GM12891 (cell line): ENCODE results near the gene GDF2. TPM values are rescaled to one million over a fixed set of nuclear protein-coding genes. Genes with fewer than 3 reads are reported as not detected.

ENCODE experiments used
- DNase-seq: peaks from one replicate; pipeline ENCODE4 v3.0.0; 2011; ENCODE audit warnings: low spot score; ENCODE audit not compliant: insufficient read length
- FAIRE-seq: peaks from 2 replicates; lab custom pipeline; 2011; peaks lifted over from hg19 to GRCh38; lab: Jason Lieb, UNC
- PAX5 ChIP-seq: IDR thresholded peaks from 2 replicates; pipeline ENCODE4 v1.6.1; 2011; ENCODE audit warnings: low read length, moderate library complexity, mild to moderate bottlenecking; ENCODE audit not compliant: insufficient read depth, severe bottlenecking
- POLR2A ChIP-seq: IDR thresholded peaks from 2 replicates; pipeline ENCODE4 v1.6.1; 2011; ENCODE audit warnings: low read depth, low read length, control low read depth
- POLR2AphosphoS5 ChIP-seq: IDR thresholded peaks from 2 replicates; pipeline ENCODE4 v1.6.1; 2011; ENCODE audit warnings: low read depth, low read length, control low read depth
- POU2F2 ChIP-seq: IDR thresholded peaks from 2 replicates; pipeline ENCODE4 v1.6.1; 2011; ENCODE audit warnings: low read depth, mild to moderate bottlenecking, control low read depth, low read length, moderate library complexity
- SPI1 ChIP-seq: IDR thresholded peaks from 2 replicates; pipeline ENCODE4 v1.6.1; 2011; ENCODE audit warnings: low read depth, low read length, control low read depth
- TAF1 ChIP-seq: IDR thresholded peaks from 2 replicates; pipeline ENCODE4 v1.6.1; 2011; ENCODE audit warnings: low read depth, low read length, control low read depth
- polyA plus RNA-seq: library from polyadenylated mRNA; unstranded; fragments of >200 nt; gene quantifications from one replicate; pipeline ENCODE4 v1.2.1, GENCODE V29; 2012; ENCODE audit warnings: low read depth, missing spikeins, inconsistent platforms; ENCODE audit not compliant: missing spikeins

GDF2 gene
- polyA plus RNA-seq, result not detected

- no peak for TF ChIP-seq POLR2AphosphoS5
- no peak for TF ChIP-seq SPI1
- FAIRE-seq (no peak), DNase-seq (no peak)
These were observed at the start of gene GDF2 for GRCh38 chr10:47322300-47323061. GDF2 (plus strand) TSS chr10:47322454; CDS start chr10:47322669, 215 bp downstream.

- TF ChIP-seq SPI1 (no peak), TAF1 (no peak), POLR2AphosphoS5 (no peak), POU2F2 (no peak), PAX5 (no peak), POLR2A (no peak)
- DNase-seq, result no peak
- no peak for FAIRE-seq
These were observed 46.2 kb upstream of the GDF2 start for GRCh38 chr10:47276071-47276470.

- TF ChIP-seq TAF1, result no peak
- TF ChIP-seq POU2F2, result no peak
- TF ChIP-seq POLR2A, result no peak
- no peak for TF ChIP-seq PAX5
- no peak for TF ChIP-seq POLR2AphosphoS5
- no peak for TF ChIP-seq SPI1
- no peak for FAIRE-seq
- DNase-seq, result no peak
These were observed 45.5 kb upstream of the GDF2 start for GRCh38 chr10:47276576-47277351.

DNA sequence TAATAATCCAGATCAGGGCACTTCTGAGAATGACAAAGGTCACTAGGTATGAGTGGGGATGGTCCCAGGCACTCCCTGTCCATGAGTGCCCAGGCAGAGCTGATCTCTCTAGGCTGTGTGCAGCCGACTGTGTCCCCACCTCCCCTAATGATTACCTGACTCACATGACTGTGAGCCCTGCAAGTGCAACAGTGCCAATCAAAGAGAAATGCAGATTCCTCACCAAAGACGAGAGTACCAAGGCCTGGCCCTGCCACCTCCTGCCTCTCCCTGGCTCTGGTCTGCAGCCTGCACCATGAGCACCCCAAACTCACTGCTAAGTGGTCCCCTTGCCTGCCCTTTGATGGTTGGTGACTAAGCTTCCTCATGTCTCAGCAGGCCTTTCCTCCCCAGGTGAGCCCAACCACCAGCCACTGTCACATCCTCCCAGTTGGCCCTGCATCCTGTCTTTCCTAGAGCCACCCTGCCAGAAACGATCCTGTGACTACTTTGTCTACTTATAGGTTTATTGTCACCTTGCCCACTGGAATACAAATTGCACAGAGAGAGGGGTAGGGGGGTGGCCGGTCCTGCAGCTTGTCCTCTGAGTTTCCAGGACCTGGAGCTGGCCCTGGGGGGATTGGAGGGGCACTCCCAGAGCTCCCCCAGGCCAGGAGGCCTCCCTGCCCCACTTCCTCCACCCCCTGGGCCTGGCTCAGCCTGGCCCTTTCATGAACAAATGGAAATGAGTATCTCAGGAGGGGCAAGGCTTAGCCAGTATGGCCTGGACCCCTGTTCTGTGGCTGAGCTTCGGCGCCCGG is 44.7 kb upstream of the GDF2 start:
- FAIRE-seq, result no peak
- TF ChIP-seq POLR2A (no peak), SPI1 (no peak), POU2F2 (no peak), TAF1 (no peak), PAX5 (no peak), POLR2AphosphoS5 (no peak)

GRCh38 chr10:47278152-47278473 is 44.1 kb upstream of the GDF2 start:
- FAIRE-seq, result no peak
- DNase-seq, result no peak
- TF ChIP-seq POU2F2 (no peak), TAF1 (no peak), POLR2A (no peak)

More for the DNA sequence above, 44.7 kb upstream of the GDF2 start:
- no peak for DNase-seq

GRCh38 chr10:47278720-47279119 is 43.5 kb upstream of the GDF2 start:
- TF ChIP-seq POLR2AphosphoS5 (no peak), PAX5 (no peak), POLR2A (no peak), POU2F2 (no peak), SPI1 (no peak), TAF1 (no peak)
- DNase-seq, result no peak
- no peak for FAIRE-seq

DNA sequence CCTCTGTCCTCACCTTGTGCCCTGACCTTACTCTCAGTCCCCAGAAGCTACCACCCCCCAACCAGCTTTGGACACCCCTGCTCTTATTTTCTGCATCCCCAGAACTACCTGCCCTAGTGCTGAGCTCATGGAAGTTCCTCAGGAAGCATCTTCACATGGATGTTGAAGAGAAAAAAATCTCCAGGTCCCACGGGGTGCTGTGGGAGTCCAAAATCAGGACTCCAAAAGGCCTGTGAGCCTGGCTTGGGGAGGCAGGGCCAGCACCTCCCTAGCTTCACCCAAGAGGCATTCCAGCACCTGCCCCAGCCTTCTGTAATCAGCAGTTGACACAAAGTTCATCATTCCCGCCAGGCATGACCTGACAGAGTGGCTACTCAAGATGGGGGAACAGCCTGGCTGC is 43.0 kb upstream of the GDF2 start:
- no peak for DNase-seq
- no peak for FAIRE-seq
- TF ChIP-seq POLR2AphosphoS5 (no peak), TAF1 (no peak), PAX5 (no peak), POLR2A (no peak)

DNA sequence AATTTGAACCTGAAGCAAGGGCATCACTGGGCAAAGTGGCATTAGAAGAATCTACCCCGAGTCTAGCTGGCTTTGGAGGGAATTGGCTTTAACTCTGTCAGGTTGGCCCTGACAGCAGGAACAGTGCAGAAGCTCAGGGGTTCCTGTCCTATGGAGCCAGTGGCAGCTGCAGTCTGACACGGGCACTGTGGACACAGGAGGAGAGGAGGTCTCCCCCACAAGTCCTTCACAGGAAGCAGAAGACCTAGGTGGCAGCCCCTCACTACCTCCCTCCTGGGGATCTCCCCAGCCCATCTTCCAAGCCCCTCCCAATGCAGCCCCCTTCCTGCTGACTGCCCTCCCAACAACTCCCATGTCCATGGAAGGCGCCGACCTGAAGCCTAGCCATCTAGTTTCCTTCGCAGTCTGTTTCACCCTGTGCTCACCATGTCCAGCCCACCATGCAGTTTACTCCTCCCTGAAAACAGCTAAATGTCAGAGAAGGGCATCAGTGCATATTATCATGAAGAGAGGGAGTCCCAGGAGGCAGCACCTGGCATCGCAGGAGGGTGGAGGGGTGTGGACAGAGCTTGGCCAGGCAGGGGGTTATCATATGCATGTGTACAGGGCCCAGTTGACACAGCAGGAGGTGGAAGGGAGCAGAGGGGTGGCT is 40.1 kb upstream of the GDF2 start:
- FAIRE-seq, result no peak
- no peak for DNase-seq

DNA sequence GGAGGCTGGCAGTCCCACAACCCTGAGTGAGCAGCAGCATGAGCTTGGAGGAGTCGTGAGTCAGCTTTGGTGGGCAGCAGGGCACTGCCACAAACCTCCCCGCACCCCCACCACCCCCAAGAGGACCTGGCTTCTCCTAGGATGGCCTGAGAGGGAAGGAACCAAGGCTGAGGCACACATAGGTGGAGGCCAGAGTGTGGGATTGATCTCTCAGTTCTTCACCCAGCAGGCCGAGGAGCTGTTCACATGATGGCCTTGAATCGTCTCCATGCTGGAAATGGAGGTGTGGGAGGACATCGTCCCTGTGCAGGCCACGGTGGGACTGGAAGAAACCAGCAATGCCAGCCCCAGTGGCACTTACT is 39.6 kb upstream of the GDF2 start:
- FAIRE-seq (no peak), DNase-seq (no peak)
- TF ChIP-seq POLR2AphosphoS5 (no peak), TAF1 (no peak), SPI1 (no peak), POLR2A (no peak), PAX5 (no peak), POU2F2 (no peak)

More for the DNA sequence above, 40.1 kb upstream of the GDF2 start:
- TF ChIP-seq POLR2A (no peak), POU2F2 (no peak), POLR2AphosphoS5 (no peak)
